ENCODE data around the gene KRT12. TPM values are rescaled to one million over a fixed set of nuclear protein-coding genes. Genes with fewer than 3 reads are reported as not detected.

KRT12 gene
- total RNA-seq, 6 experiments from 2014 or later, result not detected

DNA sequence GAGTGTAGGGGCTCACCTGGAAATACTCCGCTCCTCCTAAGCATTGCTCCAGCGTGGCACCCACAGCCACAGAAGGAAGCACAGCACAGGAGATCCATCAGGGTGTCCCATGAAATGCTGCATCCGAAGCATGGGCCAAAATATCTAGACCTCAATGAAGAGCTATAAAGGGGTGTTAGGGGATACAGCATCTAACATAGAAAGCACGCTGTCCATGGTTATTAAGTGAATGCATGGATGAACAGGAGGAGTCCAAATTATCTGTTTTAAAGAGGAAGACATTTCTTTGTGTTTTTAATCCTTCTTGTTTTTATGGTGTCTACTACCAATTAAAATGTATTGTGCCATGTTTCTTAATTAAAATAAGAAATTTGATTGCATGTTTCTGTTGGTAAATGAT lies 39.6 kb upstream of the KRT12 start:
- no peaks in the 10 kb centered on the region for H3K36me3 ChIP-seq
- peaks cover 0 to 17% (median 0%) of the 10 kb centered on the region in 4 donors for H3K4me1 ChIP-seq
- DNase-seq (no peak), ATAC-seq (no peak)
- H3K27me3 ChIP-seq, result no peaks in the 10 kb centered on the region
- intact Hi-C loops (cut with DNase I), result no loop called here
- H3K4me3 ChIP-seq, result no peak overlapping the region
- H3K27ac ChIP-seq, result no peak overlapping the region
- TF ChIP-seq CTCF (IDR thresholded peaks at IDR 0.05), result no peak
- no peak for TF ChIP-seq POLR2A (IDR thresholded peaks at IDR 0.05)
- no peaks in the 10 kb centered on the region for H3K9me3 ChIP-seq
- WGBS (ENCODE audit: insufficient coverage, low coverage, low lambda C conversion rate, missing lambda C conversion rate), result 63% methylated on average over 4 of the region's 4 CpGs

GRCh38 chr17:40905370-40905769 lies 38.3 kb upstream of the KRT12 start:
- Histone ChIP-seq H3K9me3 (no peaks in the 10 kb centered on the region), H3K27ac (no peak overlapping the region), H3K27me3 (no peaks in the 10 kb centered on the region), H3K4me1 (peaks cover 0 to 23% (median 0%) of the 10 kb centered on the region in 4 donors), H3K36me3 (no peaks in the 10 kb centered on the region), H3K4me3 (no peak overlapping the region)
- no peak for DNase-seq
- intact Hi-C loops (cut with DNase I), result no loop called here
- ATAC-seq, result no peak
- no peak for TF ChIP-seq POLR2A (IDR thresholded peaks at IDR 0.05)
- no peak for TF ChIP-seq CTCF (IDR thresholded peaks at IDR 0.05)
- 84% methylated on average over 5 of the region's 5 CpGs for WGBS (ENCODE audit: insufficient coverage, low coverage, low lambda C conversion rate, missing lambda C conversion rate)

- intact Hi-C loops (cut with DNase I), result no loop called here
- H3K27me3 ChIP-seq, result no peaks in the 10 kb centered on the region
- H3K4me1 ChIP-seq, result peaks cover 0 to 23% (median 0%) of the 10 kb centered on the region in 4 donors
- TF ChIP-seq POLR2A (IDR thresholded peaks at IDR 0.05) (no peak), CTCF (IDR thresholded peaks at IDR 0.05) (no peak)
- ATAC-seq (peak in 3 of 4 donors; percentile 29 to 69 (median 32)), DNase-seq (peak in 1 of 3 donors; percentile 24)
- H3K9me3 ChIP-seq, result no peaks in the 10 kb centered on the region
- no peak overlapping the region for H3K27ac ChIP-seq
- 56% methylated on average over 12 of the region's 12 CpGs for WGBS (ENCODE audit: insufficient coverage, low coverage, low lambda C conversion rate, missing lambda C conversion rate)
- H3K4me3 ChIP-seq, result no peak overlapping the region
- H3K36me3 ChIP-seq, result no peaks in the 10 kb centered on the region
Observed at GRCh38 chr17:40903129-40903847, 36.3 kb upstream of the KRT12 start.

GRCh38 chr17:40902498-40902897 lies 35.5 kb upstream of the KRT12 start:
- no peak overlapping the region for H3K4me3 ChIP-seq
- peak overlapping the region in 2 of 3 donors; percentile 29 to 49 for H3K27ac ChIP-seq
- intact Hi-C loops (cut with DNase I), result no loop called here
- H3K36me3 ChIP-seq, result no peaks in the 10 kb centered on the region
- ATAC-seq (no peak), DNase-seq (no peak)
- no peaks in the 10 kb centered on the region for H3K9me3 ChIP-seq
- 80% methylated on average over 1 of the region's 4 CpGs for WGBS (ENCODE audit: insufficient coverage, low coverage, low lambda C conversion rate, missing lambda C conversion rate)
- TF ChIP-seq CTCF (IDR thresholded peaks at IDR 0.05) (no peak), POLR2A (IDR thresholded peaks at IDR 0.05) (no peak)
- H3K4me1 ChIP-seq, result peaks cover 0 to 23% (median 0%) of the 10 kb centered on the region in 4 donors
- H3K27me3 ChIP-seq, result no peaks in the 10 kb centered on the region

Data from right lobe of liver (tissue), 6 donors.